Activated CD4-positive, alpha-beta T cell treated with anti-CD3 and anti-CD28 coated beads for 4 hours (primary cell): ENCODE measurements around the gene CSK.

Experiments used
- DNase-seq, 2 donors: peaks; one replicate each; pipeline ENCODE4 v3.0.0-alpha.2; 2020

Gene CSK

DNA sequence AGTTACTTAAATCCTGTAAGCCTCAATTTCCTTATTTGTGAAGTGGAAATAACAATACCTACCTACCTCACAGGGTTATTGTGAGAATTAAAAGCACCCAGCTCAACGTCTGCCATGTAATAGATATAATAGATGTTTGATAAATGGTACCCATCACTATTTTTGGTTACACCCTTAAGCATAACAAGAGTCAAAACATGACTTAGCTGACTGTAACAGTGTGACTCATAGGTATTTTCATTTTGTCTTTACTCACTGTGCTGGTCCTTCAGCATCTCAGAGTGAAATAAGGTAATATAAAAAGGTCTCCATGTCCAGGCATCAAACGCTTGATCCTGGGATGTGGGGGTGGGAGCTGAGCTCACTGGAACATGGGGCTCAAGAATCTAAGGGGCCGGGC lies 47.6 kb downstream of the CSK start:
- no peak for DNase-seq

DNA sequence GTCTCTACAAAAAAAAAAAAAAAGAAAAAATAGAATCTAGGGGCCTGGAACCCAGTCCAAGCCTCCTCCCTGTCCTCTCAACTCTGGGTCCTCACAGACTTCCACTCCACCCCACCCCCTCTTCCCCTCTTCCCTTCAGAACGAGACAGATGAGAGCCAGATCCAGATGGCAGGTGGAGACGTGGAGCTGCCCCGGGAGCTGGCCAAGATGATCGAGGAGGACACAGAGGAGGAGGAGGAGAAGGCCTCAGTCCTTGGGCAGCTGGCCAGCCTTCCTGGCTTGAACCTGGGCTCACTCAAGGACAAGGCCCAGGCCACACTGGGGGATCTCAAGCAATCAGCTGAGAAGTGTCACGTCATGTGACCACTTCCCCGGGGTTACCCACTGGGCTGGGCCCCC lies 48.1 kb downstream of the CSK start:
- no peak for DNase-seq

DNA sequence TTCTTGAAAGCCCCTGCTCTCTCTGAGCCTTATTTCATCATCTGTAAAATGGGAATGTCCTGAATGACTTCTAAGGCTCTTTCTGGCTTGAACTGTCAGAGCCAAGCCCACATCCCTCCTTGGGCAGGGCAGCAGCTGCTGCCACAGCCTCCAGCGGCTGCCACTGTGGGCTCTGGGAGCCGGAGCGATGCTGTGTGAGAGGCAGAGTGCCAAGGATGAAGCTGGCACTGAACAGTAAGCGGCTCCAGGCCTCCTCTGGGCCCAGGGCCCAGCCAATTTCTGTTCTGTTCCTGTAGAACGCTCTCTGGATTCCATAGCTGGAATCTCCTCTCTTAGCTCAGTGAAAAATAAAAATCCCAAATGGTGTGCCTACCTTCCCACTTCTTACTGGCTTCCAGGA lies 49.0 kb downstream of the CSK start:
- no peak for DNase-seq

DNA sequence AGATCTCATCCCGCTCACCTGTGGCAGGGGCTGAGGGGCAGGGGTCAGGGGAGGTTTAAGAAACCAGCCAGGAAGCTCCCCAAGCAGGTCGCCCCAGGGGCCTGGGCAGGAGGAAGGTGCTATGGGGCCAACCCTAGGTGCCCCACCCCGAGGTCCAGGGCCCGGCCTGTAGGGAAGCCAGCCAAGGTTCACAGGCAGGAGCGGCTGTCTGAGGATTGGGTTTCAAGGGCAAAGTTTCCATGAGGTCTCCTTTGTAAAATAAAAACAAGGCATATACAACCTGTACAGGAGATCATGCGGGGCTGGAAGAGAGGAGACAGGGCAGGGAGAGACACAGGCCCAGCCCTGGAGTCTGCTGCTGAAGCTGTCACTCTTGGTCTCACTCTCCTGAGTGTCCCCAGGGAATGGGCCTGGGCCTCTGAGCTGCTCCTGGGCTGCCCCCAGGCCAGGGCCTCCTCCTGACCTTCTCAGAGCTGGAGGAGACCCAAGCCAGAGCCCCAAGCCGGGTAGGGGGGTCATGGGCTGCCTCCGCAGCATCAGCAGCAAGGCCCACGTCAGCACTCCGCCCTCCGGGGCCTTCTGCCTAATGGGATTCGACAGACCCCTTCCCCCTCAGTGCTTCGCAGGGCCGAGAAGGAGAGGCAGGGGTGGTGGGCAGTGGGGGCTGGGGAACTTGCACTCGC lies 50.1 kb downstream of the CSK start:
- DNase-seq: no peak

DNA sequence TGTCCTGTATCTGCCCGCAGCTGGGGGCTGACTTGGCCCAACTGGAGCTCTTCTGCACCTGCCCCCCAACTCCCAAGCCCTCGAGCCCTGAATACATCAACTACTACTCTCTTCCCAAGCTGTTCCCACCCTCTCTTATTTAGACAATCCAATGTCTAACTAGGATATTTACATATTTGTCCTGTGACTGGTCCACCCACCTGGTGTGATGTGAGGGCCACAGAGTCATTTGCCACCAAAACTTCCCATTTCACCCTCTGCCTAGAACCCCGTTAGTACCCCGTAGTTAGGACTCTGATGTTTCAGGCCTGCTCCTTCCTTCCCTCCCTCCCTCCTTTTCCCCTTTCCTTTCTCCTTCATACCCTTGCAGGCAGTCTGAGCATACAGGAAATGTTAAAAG lies 50.9 kb downstream of the CSK start:
- DNase-seq: no peak

DNA sequence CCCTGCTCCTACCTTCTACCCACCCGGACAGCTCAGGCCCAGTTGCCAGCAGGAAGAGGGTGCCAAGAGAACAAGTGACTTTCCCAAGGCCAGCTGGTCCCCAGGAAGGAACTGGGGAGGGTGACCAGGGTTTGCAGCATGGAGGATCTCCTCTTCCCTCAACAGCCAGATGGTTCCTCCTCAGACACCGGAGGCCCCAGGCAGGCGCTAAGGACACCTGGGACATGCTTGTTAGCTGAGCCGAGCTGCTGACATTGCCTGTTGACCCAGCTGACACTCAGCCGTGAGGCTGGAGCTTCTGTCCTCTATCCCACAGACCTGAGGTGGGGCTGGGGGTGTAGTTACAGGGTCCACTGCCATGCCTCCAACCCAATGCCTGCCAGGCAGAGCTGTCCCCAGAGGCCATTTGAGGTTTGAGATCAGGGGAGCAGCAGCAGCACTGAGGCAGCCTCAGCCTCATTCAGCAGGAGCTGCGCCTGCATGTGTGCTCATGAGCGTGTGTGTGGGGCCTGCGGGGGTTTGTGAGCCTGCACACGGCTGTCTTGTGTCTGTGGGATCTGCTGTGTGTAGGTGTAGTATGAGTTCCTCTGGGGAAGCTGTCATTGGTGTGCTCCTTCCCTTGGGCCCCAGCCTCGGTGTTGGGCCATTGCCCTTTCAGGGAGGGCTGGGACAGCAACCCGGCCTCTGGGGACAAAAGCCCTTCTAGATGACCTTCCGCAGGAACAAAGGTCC lies 51.7 kb downstream of the CSK start:
- DNase-seq: no peak

DNA sequence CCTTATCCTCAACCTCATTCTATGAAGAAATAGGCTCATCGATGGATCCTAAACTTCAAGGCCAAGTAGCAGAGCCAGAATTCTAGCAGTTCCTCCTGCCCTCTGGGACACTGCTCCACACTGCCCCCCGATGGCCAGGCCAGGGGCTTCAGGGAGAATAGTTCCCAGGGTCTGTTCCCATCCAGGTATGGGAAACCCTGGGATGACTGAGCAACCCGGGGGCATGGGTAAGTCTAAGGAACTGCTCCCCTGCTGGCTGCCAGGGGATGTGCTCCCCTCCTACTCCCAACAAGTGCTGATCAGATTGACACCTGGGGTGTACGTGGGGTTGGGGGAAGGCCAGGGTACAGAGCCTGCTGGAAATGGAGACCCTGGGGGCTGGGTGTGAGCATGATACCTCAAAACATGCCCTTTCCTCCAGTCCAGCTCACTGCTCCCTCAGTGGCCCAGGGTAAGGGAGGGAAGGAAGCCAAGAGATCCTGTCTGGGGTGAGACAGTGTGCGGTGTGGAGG lies 53.5 kb downstream of the CSK start:
- DNase-seq: peak in 1 of 2 donors; percentile 47

DNA sequence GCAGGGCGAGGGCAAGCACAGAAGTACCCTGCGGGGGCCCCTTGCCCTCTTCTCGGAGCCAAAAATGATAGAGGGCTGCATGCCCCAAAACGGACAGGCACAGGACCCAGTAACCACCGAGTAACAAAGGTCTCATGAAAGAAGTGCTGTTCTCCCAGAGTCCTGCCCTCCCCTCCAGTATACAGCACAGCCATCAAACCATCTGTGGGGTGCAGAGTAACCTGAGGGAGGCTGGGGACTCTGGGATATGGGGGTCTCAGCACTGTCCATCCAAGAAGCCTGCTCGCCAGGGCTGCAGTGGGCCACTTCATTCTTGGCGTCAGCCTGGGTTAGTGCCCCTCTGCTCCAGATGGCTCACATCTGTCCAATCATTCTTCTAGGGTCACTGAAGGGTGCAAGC lies 55.0 kb downstream of the CSK start:
- DNase-seq: no peak

DNA sequence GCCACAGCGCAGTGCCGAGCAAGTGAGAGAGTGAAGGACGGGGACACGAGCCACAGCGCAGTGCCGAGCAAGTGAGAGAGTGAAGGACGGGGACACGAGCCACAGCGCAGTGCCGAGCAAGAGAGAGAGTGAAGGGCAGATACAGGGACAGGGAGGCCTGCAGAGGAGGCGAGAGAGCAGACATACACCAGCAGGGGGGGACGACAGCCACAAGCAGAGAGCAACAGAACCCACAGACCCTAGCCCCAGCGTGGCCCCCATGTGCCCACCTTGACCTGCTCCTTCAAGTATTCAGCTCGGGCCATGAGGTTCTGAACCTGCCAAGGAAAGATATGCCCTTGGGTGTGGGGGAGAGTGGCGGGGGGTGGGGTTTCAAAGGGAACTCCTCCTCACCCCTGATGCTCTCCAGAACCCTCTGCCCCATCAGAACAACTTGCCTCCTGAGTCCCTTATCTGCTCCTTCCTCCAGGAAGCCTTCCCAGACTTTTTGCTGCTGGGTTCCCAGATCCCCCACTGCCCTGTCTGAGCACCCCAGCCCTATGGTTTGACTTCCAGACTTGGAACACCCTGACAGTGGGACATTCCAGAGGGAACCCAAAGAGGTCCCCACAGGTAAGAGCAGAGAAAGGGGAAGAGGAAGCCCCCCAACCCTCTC lies 55.7 kb downstream of the CSK start:
- no peak for DNase-seq

DNA sequence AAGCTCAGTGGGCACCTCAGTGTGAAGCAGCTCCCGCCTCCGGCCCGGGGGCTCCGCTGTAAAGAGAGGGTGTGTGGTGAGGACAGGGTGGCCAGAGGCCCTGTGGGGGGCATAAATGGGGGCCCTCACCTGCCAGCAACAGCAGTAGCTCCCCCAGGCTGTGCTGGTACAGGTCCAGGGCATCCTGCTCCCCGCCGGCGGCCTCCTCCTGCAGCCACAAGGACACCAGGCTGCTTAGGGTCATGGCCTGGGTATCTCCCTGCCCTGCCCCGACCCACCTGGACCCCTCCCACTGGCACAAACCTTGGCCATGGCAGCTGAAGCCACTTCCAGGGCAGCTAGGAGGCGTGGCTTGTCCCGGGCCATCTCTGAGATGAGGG lies 56.2 kb downstream of the CSK start:
- DNase-seq: no peak

DNA sequence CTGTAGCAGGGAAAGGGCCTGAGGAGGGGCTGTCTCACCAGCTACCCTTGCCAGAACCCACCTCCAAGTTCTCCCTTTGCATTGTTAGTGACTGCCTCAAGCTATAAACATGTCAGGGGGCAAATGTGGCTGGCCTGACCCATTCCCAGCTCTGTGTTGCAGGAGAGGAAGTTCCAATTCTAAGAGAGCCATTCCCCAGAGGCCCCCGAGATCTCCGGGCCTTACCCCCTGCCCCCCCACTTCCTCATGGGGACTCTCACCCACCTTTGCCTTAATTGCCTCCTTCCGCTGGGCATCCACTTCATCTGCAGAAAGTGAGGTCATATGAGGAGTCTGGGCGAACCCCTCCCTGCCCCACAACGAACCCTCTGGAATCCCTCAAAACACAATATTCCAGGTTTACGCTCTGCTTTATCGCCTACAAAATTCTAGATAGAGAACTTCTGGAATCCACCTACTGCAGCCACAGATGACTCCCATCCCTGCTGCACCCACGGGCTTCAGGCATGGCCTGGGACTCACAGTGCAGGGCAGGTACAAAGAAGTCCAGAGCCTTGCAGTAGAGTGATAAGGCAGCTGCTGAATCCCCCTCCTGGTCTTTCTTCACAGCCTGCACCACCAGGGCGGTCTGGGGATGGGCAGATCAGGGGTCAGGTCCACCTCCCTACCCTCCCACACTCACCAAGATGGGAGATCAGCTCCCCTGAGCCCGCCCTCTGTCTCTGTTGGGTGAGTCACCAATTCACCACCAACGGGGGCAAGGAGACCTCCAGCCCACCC lies 57.1 kb downstream of the CSK start:
- DNase-seq: no peak

DNA sequence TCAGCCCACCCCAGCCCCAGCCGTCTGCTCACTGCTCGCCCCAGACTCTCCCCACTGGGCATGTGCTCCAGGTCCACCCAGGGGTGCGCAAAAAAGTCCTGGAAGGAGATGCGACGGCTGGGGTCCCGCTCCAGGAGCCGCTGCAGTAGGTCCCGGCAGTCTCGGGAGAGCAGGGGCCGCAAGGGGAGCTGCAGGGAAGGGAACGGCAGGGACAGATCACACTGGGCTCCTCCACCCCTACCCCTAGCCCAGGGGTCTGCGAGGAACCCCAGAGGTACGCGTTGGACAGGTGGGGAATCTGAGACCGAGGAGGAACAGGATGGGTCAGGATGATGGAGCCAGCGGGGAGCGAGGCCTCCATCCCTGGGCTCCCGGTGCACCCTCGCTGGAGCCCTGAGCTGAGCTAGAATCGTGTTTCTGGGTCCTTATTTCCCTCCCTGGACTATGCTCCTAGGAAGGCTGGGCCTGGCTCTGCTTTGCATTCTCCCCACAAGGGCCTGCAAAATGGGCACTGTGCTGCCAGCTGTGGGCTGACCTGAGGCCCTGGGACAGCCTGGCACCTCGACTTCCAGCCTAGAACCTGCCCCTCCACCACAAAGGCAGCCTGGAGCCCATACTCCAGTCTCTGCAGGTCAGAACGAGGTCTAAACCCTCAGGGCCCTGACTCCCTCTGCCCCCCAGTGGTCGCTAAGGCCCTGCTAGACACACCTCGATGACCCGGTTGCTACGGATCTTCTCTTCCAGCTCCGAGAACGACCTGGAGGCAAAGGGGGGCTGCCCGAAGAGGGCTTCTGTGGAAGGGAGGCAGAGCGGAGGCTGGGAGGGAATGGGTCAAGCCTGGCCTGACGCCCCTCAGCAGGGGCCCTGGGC lies 57.9 kb downstream of the CSK start:
- no peak for DNase-seq

DNA sequence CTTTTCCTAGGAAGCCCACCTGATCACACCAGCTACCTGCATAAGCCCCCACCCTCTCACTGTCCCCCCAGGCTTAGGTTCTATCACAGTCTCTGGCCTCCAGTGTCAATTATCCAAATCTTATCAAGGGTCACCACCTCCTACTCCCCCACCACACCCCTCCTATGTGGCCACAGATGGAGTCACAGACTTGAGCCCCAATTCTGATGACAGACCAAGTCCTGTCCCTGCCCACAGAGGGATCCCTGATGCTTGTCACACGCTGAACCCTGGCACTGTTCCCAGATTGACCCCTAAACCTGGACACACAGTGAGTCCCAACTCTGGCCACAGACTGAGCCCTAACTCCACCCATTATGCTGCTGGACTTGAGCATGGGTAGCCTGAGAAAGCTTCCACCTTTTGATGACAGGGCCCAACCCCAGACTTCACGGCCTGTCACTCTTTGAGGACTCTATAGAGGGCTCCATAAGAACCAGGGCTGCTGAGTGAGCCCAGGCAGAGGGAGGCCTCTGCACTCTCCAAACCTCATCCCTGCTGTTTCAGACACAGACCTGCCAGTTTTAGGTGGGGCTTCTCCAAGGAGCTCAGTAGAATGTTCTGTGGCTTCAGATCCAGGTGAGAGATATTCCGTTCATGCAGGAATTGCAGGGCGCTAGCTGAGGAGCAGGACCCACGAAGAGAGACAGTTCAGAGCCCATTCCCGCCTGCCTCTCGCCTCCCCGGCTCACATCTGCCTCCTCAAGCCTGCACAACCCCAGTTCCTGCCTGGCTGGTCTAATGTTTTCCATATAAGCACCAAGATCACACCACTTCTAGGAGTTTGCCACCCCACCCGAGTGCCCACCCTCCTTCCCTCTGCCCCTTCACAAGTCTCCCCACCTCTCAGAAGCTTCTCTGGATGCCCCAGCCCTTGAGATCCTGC lies 59.2 kb downstream of the CSK start:
- no peak for DNase-seq

DNA sequence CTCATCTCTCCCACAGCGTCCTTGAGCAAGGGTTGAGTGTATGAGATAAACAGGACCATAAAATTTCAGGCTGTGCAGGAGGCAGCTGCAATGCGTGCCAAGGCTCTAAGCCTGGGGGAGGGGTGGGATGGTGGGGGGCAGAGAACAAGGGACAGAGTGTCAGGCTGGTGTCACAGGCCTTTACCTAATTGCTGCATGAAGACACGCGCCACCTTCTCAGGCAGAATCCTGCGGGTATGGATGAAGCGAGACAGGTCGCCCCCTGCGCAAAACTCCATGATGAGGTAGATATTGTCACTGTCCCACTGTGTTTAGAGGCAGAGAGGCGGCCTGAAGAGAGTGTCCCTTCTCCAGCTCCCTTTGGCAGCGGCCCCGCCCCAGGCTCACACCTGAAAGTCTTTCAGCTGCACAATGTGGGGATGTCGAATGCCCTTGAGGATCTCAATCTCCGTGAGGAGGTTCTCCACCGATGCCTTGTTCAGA lies 60.1 kb downstream of the CSK start:
- DNase-seq: no peak

DNA sequence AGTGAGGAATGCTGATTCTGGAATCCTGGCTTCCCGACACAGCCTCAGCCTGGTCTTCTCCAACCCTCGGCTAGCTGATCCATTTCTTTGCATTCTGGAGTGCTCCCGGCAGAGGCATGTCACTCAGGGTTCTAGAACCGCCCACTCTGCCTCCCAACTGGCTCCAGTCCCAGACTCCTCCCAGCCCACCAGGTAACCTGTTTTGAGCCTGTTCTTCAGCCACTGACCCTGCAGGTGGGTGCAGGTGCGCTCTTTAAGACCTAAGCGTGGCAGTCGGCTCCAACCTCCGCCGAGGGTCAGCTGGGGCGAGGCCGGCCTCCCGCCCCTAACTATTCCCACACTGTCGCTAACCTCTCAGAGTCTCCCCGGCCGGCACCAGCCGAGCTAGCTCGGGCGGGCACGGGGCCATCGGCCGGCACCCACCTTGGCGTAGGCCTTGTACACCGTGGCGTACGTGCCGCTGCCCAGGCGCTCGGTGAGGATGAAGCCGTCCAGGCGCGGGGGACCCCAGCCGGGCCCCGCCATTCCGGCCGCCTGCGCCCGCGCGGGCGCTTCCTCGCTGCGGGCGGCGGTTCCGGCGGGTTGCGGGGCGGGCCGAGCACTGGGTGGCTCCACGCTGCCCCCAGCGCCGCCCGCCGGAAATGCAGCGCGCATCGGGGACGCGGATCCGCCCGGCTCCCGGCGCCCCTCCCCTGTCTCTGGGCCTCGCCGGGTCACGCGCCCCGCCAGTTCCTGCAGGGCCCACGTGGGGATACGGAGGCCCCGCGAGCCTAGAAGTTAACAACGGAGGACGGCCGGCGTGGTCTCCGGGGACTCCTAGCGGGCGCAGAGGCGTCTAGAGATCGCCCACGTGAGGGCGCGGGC lies 60.9 kb downstream of the CSK start, which contains the start of gene ULK3:
ULK3 (minus strand) TSS at position 576 of the 864 bp plus-strand sequence; CDS start at position 525, 51 bp downstream.
- DNase-seq: peak; percentile 90 to 92

DNA sequence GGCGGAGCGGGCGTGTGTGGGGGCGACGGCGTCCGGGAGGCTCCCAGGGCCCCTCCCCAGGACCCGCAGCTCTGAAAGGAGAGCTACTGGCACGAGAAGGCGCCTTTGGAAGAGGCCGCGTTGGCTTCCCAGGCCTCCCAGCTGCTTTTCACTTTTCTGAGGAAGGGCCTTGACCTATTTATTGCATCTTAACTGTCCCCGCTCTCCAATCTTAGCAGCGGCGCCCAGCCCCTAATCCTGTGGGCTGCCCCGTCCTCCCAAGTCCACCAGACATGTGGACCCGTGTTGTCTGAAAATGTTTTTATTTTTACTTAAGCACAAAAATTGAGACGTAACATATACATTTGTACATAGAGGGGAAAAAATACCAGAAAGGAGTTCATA lies 61.6 kb downstream of the CSK start:
- DNase-seq: no peak

DNA sequence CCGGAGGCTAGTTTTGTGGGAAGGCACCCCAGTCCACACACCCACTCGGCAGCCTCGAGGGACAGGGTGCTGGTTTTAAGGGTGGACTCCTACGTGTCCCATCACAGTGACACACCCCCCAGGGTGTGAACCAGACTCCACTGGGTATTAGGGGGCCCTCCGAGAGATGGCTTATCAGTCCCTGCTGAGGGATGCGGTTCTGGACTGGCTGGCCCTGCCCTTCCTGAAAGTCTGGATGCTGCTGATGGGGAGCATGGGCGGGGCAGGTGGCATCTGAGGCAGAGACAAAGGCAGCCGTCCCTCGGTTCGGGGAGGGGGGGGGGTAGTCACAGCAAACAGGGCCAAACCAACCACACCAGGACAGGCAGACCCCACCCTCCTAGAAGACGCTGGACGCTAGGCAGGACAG lies 62.0 kb downstream of the CSK start:
- DNase-seq: no peak

DNA sequence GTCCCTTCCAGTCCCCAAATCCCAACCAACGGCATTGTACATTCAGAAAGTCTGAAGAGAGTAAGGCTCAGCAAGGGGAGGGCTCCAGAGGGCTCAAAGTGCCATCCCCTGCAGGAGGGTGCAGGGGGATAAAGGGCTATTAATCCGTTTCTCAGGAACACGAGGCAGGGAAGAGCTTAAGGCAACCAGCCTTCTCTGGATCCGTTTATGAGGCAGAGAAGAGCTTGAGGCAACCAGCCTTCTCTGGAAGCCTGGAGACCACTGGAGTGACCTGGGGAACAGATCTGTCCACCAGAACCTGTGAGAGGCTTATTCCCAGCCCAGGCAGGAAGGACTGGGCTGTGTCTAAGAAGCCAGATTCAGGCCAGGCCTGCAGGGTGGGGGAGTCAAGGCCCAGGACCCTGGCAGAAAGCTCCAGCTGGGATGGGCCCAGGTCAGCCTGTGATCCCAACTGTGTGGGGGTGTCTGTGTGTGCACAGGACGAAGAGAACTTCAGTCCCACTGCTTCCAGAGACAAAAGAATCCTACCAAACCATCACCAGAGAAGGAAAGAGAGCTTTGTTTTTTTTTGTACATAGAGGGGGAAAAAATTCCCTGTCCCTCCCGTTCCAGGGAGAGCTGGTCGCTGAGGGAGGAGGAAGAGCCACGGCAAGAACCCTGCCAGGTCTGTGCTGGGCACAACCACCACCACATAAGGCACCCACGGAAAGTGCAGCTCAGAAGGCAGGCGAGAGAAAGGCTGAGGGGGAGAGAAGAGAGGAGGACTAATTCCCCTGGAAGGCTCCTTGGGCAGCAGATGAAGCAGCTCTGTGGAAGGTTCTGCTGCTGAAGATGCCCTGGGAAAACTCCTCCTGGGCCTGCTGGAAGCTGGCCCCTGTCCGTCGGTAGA lies 62.7 kb downstream of the CSK start:
- DNase-seq: peak in 1 of 2 donors; percentile 22

DNA sequence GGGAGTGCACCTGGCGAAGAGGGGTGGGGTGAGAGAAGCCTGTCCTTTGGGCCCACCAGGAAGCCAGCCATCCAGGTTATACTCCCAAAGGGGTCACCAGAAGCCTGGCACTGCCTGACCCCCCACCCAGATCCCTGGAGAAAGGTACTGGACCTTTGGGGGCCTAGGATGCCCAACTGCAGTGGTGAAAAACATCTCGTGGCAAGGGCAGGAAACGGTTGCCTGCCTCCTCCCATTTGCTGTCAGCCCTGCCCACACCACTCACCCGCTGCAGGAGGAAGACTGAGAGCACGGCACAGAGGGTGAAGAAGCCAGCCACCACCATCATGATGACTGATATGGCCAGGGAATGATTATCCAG lies 63.3 kb downstream of the CSK start:
- DNase-seq: peak; percentile 53 to 61
